Femur (tissue), 1 donor: ENCODE results near the gene DDX46.
A peak's percentile ranks its signal among the peaks of the same experiment; 100 is the strongest.
"Not testable (repeated sequence)": the region's sequence is repeated elsewhere in the genome, so short reads cannot be mapped to it uniquely, and the experiment has no call there.

Experiments used
- DNase-seq: peaks from one replicate; pipeline ENCODE4 v3.0.0-alpha.2; 2017

DDX46 gene

DNA sequence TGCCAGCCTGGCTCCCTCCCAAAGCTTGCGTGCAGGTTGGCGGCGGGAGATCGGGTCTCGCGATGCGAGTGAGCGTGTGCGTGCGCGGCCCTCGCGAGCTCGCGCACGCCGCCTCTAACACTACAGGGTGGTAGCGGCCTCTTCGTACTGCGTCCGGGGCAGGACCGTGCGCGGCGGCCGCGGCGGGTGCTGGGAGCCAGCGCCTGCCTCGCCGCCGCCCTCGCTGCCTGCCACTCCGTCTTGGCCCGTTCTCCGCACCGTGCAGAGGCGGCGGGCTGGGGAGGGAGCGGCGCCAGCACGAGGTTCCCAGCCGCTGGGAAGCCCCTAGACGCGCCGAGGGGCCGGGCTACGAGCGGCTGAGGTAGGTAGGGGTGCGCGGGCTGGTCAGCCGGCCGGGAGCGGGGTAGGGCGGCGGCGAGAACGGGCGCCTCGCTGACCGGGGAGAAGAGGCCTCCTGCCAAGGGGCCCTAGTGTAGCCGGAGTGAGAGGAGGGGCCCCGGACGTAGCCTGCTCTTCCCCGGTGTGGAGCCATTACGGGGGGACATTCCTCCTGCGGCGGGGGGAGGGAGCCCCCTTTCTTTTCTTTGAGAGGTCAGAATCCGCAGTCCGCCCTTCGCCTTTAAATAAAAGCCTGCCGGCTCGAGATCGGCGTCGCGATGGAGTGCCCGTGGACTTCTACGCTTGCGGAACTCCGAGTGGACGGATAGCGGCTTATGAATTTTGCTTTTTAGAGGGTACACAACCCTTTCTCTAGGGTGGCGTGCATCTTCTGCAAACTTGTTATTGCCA is 87.5 kb downstream of the DDX46 start, which contains the start of gene C5orf24:
C5orf24 (plus strand) TSS at position 117 of the 789 bp plus-strand sequence. CDS start 8,933 bp downstream, outside the sequence.
- peak; percentile 97 for DNase-seq

DNA sequence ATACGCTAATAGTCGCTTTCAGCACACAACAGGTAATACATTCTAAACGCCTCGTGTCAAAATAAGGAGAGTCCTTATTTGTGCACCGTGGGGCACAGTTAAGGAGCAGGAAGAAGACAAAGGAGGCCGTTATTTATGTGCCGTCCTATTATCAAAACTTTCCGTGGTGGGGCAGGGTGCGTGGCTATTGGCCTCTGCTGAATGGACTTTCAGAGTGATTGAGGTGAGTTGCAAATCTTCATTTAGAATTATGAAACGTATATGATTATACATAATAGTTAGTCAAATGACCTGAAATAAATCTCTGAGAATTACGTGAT is 88.0 kb downstream of the DDX46 start:
- no peak for DNase-seq

DNA sequence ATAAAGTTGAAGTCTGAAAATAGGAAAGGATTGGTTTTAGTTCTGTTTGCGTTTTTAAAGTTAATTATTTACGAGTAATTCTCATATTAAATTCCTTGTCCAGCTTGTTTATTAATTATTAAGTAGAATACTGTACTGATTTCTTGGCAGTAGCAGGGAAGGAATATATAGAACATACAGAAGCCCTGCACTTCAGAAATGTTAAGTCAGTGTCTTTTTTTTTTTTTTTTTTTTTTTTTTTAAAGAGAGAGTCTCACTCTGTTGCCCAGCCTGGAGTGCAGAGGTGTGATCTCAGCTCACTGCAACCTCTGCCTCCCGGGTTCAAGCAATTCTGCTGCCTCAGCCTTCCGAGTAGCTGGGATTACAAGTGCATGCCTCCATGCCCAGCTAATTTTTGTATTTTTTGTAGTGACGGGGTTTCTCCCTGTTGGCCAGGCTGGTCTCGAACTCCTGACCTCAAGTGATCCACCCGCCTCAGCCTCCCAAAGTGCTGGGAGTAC is 90.9 kb downstream of the DDX46 start:
- not testable (repeated sequence) for DNase-seq

DNA sequence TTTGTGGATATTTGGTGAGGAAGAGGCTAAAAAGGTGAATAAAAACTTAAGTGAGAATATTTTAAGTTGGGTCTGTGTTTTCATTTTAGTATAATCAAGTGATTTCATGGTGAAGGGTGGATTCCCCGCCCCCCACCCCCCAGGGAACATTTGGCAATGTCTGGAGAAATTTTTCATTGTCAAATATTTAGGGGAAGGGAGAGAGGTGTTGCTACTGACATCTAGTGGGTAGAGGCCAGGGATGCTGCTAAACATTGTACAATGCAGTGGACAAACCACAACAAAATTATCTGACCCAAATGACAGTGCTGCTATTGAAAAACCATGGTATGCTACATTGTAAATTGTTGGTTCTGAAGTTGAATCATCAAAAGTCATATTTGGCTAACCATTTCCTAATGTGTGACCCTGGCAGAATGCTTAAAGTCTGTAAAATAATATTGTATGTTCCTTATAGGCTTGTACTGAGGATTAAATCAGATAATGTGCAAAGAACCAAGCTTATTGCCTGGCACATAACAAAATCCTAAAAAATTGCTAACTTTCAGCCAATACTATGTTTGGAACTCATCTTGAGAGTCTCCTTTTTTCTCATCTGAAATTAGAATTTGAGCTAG is 92.8 kb downstream of the DDX46 start:
- DNase-seq = peak; percentile 28

DNA sequence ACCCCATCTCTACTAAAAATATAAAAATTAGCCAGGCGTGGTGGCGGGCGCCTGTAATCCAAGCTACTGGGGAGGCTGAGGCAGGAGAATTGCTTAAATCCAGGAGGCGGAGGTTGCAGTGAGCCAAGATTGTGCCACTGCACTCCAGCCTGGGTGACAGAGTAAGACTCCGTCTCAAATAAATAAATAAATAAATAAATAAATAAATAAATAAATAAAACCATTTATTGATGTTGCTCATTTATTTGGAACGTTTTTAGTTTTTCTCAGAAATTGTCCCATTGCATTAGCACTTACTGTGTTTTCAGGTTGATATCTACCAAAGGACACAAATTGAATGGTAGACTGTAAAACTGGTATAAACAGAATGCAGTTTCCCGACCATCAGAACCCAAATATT is 97.9 kb downstream of the DDX46 start:
- not testable (repeated sequence) for DNase-seq

DNA sequence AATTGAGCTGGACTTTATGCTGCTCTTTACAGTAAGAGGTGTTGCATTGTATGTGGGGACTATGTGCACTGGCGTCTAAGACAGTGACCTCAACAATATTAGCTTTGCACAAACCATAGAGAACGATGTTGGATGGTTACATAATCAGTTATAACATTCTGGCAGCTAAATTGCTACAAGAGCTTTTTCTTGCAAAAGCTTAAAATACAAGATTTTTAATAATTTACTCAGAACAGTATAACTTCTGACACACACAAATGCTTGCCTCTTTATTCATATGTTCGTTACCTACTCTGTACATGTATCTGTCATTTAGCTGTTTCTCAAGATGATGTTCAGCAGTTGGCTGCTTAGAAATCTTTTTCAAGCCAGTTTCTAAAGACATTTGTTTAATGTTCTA is 98.8 kb downstream of the DDX46 start:
- DNase-seq = no peak

DNA sequence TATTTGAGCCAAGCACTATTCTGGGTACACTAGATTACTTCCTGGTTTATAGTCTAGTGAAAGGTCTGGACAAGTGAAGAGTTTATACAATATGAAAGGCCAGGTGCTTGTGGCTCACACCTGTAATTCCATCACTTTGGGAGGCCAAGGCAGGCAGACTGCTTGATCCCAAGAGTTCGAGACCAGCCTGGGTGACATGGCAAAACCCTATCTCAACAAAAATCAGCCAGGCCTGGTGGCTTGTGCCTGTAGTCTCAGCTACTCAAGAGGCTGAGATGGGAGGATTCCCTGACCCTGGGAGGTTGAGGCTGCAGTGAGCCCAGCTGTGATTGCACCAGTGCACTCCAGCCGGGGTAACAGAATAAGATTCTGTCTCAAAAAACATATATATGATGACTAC is 106.1 kb downstream of the DDX46 start:
- no peak for DNase-seq

DNA sequence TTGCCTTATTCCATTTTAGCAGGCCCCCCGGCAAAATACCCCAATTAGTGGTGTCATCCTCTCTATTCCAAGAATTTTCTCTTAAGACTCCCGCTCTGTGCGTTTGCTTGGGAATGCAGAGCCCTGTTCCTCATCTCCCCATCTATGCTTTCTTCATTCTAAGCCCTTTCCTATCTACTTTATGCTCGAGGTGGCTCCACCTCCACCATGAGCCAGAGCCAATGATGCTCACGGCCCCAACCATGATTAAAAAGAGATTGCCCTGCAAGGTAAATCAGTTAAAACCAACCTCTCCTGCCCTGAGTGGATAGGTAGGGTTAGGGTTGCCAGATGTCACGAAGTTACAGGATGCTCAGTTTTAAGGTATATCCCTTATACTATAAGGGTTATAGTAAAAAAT is 114.9 kb downstream of the DDX46 start:
- DNase-seq = no peak

DNA sequence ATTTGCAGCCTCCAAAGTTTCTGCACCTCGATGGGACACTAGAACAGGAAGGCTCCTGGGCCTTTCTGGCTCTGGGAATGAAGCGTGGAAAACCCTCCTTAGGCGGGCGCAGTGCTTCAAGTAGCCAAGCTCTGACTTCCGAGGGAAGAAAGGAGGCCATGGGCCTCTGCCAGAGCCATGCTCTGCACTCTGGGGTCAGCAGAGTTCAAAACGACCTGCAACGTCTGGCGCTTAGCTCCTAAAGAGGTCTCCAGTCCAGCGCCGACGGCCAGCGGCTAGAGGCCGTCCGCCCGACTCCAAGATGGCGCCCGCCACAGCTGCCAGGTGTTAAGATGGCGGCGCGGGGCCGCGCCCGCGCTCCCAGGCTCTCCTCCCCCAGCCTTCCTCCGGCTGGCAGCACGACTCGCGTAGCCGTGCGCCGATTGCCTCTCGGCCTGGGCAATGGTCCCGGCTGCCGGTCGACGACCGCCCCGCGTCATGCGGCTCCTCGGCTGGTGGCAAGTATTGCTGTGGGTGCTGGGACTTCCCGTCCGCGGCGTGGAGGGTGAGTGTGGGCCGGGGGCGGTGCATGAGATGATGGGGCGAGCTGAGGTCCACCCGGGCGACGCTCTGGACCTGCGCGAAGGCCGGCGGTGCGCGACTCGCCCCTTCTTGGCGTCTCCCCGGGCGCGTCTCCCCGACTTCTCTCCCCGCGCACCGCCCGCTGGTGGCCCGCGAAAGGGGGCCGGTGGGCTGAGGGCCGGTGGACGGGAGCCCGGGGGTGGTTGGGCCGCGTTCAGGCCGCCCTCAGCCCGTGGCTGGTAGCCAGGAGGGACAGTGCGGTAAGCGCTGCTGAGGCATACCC is 115.6 kb downstream of the DDX46 start, which contains the start of gene TXNDC15:
TXNDC15 (plus strand) TSS at position 385 of the 844 bp plus-strand sequence; CDS start at position 442, 57 bp downstream.
- DNase-seq = peak; percentile 93

DNA sequence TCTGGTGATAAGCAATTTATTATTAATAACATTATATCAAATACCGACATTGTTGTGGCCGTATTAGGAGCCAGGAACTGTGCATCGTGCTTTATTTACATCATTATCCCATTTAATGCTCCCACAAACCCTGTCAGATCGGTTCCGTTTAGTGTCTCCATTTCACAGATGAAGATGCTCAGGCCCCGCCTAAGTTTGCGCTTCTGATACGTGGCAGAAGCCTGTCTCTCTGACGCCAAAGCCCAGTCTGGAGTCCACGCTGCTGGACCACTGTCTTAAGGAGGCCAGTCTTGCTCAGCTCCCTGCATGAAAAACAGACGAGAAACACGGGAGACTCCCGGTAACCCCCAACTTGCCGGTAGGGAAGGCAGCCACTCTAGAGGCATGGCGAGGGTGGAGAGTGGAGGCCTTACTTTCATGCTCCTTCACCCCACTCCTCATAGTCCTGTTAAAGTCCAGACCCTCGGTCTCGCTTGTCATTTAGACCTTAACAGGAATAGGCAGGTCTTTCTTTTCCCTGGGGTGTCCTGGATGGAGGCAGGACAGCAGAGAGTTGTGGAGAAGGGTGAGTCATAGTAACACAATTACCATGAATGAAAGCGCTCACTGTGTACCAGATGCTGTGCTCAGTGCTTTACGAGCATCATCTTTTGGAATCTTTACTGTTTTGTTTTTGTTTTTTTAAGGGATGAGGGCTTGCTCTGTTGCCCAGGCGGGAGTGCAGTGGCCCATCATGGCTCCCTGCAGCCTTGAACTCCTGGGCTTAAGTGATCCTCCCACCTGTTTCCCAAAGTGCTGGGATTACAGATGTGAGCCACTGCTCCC is 116.5 kb downstream of the DDX46 start:
- peak; percentile 90 for DNase-seq

DNA sequence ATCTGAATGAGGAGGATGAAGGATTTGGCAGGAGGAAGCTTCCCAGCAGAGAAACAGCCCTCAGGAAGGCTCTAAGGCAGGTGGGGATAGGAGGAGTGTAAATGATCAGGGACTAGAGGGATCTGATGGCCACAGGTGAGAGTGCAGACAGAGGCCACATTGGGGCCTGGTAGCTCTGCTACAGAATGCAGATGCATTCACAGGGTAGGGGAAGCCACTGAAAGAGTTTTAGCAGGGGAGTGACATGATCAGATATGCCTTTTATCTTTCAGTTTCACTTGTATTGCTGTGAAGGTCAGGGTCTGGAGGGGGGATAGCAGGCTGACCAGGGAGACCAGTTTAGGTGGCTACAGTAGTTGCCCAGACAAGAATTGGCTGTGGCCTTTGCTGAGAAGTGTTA is 118.6 kb downstream of the DDX46 start:
- no peak for DNase-seq

DNA sequence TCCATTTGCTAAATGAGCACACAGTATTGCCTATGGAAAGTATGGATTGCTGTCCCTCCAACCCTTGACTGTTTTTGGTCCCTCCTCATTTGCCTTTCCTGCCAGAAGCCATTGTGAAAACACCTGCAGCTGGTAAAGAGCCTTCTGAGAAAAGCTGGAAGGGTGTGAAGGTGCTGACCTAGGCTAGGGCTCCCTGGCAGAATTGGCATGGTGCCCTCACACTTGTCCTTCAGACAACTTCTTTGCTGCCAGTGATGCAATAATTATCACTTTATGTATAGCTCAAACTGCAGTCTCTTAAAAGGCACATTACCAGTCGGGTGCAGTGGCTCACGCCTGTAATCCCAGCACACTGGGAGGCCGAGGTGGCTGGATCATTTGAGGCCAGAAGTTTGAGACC is 119.8 kb downstream of the DDX46 start:
- no peak for DNase-seq

DNA sequence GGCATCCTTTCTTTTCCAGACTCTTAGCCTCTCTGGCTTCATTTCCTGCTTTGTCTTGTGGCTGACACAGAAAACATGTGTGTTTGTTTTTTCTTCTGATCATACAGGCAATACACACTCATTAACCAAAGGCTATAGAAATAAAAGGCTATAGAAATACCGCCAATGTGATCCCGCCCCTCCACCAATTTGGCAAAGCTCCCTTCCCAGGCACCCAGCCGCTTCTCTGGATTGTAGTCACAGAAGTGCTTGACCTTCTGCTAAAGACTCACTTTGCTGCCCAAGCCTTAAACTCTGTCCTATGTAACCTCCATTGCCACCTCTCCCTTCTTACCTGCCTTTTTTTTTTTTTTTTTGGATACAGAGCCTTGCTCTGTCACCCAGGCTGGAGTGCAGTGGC is 120.9 kb downstream of the DDX46 start:
- DNase-seq = no peak
